GM19351 (cell line): ENCODE measurements around the gene SPARC.
A peak's percentile ranks its signal among the peaks of the same experiment; 100 is the strongest.

Experiments
- ATAC-seq: cut with Tn5 transposase; IDR thresholded peaks from one replicate; pipeline ENCODE4 v1.9.1; 2021; ENCODE audit warnings: mild to moderate bottlenecking, moderate library complexity; ENCODE audit not compliant: unreplicated experiment

SPARC gene

DNA sequence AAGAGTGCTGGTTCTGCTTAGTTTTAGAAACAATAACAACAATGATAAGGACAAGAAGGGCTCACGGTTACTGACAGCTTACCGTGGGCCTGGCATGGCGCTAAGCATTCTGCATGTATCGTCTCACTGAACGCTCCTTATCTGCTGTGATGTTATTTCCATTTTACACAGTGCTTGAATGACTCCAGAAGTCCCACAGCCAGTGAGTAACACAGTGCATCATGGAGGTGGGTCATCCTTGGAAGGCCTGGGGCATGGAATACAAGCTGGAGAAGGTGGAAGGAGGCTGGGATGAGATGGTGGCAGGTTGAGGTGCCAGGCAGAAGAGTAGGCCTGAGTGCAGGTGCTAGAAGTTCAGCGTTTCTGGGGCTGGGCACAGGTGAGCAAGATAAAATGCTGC lies 59.1 kb downstream of the SPARC start:
- ATAC-seq = no peak

DNA sequence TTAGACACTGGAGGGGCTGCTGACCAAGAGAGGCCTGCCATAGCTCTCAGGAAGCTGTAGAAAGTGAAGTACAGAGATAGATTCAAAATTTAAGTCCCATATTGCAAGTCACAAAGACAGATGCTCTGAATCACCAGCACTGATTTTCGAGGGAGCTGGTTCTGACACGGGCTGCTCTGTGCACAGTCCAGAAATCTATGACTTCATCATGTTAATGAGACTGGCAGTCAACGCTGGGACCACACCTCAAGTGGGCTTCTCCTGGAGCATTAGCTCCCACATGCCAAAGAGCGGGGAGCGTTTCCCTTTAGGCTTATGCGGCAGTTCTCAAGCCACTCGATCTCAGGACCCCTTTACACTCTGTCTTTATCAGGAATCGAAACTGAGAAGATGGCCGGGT lies 61.4 kb downstream of the SPARC start:
- no peak for ATAC-seq

DNA sequence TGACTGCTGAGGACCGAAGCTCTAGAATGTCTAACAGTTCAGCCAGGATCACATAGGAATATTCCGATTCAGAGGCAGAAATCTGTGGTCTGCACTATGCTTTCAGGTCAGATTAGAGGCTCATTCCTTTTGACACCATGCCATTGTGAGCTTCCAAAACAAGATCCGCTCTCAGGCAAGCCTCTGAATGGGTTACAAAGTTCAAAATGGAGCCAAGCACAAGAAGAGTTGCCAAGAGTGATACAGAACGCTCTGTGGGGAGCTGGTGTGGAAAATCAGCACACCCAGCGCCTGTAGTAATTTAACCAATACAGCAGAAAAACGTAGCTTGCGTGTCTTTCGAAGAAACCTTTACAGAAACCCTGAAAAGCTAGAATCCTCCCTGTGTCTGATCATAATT lies 62.2 kb downstream of the SPARC start:
- ATAC-seq = no peak

DNA sequence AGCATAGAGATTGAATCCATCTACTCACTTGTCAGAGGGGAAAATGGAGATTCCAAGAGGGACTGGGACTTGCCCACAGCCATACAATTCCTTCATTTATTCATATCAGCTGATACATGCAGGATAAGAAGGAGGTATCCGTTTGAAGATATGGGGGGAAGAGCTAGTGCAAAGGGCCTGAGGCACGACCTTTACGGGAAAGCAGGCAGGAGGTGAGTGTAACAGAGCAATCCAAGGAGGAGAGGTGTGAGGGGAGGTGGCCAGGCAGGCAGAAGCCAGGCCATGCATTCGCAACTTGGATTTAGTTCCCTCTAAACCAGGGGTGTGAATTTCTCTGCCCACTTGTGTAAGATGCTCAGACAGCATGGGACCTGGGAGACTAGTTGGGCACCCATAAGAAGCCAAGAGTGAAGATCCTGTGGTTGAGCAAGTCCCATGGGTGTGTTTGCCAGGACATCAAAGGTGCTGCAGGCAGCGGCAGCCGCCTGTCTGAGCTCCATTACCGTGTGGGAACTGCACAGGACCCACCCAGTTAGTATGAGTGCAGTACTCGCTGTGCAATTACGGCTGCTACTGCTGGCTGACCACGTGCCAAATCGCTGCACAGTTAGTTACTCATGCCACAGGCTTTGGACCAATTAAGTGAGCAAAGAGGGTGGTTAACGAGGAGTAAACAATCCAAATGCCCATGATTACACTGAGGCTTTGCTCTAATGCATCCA lies 64.2 kb downstream of the SPARC start:
- ATAC-seq = no peak

DNA sequence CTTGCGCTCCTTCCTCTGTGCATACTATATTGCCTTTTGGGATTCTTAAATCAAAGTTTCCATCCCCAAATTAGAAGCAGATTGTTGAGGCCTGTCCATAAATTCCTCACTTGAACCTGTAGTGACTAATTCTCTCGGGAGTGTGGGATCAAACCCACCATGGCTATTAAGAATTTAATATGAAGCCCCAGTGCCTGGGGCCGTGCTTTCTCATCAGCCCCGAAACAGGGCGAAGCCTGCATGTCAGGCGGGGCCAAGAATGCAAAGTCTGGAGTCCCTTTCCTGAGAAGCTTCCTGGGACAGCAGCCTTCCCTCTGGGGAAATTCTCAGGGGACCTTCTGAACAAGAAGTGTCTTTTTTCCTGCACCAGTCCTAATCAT lies 66.3 kb downstream of the SPARC start:
- ATAC-seq = no peak

DNA sequence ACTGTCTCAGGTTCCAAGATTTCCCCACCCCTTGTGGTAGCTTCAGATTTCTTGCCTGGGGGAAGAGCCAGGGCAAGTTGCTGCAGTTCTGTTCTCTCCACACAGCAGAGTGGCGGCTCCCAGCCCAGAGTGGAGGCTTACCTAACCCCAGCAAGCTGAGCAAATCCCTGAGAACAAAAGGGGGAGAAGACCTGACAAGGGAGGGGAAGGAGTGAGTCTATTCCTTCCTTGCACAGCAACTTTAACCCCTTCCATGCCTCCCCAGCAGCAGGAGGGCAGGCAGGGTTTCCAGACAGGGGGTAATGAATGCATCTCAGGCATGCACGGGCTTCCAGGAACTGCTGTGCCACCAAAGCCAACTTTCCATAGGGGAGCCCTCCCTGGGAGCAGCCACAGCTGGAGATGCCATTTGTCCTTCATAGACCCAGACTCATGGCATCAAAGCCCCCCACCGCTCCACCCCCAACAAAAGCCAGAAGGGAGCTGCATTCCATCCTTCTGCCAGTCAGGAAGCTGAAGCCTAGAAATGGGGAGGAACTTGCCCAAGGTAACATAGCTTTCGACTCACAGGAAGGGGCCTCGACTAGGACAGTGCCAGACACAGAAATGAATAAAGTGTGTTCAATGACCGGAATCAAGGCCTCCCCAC lies 66.8 kb downstream of the SPARC start:
- ATAC-seq = no peak

DNA sequence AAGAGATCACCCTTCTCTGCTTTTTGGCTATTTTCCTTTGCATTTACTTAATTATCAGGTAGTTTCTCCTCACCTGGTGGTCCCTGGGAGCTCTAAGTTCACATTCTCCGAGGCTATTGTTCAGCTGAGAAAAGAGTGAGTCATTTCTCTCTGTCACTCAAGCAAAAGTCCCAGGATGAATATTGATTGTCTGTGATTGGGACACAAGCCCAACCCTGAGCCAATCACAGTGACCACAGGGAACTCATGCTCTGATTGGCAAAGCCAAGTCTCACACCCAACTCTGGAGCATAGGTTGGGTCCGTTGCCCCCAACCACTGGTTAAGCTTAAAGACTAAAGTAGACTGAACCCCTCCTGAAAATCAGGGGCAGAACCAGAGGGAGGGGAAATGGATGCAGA lies 67.8 kb downstream of the SPARC start:
- ATAC-seq = no peak

DNA sequence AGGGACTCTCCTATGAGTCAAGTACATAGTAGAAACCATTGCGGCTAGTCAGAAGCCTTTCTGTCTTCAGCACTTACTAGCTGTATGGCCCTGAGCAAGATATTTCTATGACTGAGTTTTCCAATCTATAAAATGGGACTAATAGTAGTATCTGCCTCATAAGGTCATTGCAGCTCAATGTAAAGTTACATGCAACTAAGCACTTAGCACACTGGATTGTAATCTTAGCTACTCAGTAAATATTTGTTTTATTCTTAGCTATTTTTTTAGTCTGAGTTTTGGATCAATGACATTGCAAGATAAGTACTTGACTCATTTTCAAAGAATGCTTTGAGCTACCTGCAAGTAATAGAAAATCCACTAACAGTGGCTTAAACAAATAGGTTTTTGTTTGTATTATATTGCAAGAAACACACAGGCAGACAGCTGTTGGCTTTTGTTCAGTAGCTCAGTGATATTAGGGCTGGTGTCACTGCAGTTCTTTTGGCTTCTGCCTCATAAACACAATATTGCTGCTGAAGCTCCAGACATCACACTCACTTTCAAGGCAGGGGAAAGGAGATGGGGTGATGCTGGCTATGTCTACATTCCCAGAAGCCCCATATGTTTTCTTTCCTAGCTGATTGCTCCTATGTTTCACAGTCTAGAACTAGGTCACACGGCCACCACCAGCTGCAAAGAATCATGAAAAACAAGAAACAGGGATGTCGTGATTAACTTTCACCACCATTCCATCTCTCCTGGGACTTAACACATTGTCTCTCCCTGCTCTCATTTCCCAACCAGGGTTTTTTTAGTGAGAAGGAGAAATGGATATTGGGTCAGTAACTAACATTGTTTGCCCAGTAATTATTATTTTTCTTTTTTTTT lies 68.6 kb downstream of the SPARC start:
- ATAC-seq = no peak

DNA sequence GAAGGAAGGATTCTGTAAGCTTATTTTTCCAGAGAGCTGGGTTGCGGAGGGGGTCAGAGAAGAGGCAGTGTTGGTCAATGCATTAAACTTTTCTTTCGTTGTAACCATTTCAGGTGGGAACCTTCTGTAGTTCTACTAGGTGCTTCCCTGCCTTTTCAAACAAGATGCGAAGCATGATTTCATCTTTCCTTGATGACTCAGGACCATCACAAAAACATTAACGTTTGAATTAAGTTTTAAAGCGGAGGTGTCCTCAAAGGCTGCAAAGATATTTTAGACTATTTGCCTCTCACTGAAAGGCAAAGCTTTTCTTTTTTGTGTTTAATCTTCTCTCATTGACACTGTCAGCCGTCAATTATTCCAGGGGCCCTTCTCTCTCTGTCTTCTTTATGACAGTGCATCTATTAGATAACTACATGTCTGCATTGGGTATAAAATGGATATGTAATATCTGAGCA lies 69.3 kb downstream of the SPARC start:
- no peak for ATAC-seq

DNA sequence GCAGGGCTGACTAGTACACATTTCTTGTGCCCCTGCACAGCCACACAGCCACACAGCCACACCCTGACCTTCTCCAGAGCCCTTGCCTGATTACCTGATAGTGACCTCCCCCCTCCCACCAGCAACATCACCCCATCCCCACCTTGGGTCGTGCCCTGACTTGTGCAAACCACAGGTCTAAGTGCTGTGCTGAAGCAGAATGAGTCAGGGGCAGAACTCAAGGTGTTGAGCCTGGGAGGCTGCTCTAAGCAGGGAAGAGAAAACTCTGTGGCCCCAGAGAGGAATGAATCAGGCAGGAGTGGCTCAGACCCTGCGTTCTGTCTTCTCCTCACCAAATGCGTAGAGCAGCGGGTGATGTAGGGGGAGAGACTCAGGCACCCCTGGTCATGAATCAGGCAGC lies 71.3 kb downstream of the SPARC start:
- no peak for ATAC-seq

DNA sequence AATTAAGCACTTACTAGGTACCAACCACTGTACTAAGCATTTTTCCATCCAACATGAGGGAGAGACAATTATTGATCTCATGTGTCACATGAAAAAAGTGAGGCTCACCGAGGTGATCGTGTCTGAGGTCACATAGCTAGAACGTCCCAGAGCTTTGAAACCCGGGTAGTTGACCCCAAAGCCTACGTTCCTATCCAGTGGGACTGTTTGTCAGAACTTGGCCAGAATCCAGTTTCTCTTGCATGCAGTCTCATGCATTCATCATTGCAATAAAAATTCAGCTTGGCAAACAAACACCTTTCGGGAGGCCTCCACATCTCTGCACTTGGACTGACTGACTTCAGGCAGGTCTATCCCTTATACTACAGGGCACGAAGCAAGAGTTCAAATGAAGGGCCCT lies 72.2 kb downstream of the SPARC start:
- ATAC-seq = no peak

DNA sequence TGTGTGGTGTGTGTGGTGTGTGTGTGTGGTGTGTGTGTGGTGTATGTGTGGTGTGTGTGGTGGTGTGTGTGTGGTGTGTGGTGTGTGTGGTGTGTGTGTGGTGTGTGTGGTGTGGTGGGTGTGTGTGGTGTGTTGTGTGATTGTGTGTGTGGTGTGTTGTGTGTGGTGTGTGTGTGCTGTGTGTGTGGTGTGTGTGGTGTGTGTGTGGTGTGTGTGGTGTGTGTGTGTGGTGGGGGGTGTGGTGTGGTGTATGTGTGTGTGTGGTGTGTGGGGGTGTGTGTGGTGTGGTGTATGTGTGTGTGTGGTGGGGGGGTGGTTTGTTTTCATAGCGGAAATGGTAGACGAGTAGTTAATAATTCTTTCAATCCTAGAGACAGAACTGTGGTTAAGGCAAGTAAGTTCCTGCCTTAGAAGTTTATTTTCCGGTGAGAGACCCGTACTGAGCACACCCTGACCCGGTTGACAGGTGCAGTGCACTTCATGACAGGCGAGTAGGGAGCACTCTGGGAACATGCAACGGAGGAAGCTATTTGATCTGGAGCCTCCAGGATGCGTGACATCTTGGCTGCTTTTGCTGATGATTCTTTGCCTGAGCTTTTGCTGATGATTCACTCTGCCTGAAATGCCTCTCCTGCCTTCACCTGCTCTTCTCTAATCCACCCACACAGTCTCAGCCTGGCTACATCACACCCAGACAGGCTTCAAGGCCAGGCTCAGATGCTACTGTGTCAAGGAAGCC lies 73.9 kb downstream of the SPARC start:
- ATAC-seq = peak; percentile 80

DNA sequence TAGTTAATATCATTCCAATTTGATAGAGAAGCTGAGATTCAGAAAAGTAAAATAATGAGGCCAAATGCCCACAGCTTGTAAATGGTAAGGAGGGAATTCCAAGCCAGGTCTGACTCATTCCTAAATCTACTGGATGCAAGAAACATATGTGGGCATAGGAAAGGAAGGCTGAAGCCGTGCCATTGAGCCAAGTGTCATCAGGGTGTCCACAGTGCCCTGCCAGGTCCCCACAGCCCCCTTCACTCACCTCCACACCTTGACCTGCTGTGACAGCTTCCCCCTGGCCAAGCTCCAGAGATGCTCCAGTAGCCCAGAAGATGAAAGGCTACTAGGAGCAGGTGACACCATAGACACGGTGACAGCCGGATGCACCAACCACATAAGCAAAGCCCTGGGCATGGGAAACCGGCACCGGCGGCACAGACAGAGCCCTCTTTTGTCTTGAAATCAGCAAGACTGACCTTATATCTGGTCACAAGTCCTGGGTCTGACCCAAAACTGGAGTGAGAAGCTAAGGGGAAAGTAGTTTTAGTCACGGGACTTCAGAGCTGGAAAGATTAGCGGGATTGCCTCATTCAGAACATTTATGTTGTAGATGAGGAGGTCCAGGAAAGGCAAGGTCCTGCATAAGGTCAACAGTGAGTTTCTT lies 75.5 kb downstream of the SPARC start:
- no peak for ATAC-seq
